CD14-positive monocyte (primary cell): ENCODE measurements around the gene DNAH3. TPM values are rescaled to one million over a fixed set of nuclear protein-coding genes. Genes with fewer than 3 reads are reported as not detected.

ENCODE experiments used
- DNase-seq, 3 donors: peaks; one replicate each; pipeline ENCODE4 v3.0.0-alpha.2; 2011 to 2022
- H2AFZ ChIP-seq: 2 replicates; pipeline ENCODE4 v1.6.0; 2012; ENCODE audit warnings: mild to moderate bottlenecking, low read depth, low read length, inconsistent platforms; ENCODE audit not compliant: insufficient read depth, poor library complexity, severe bottlenecking
- H3K27ac ChIP-seq, 2 donors: 1 replicate in 1 of 2; 2 replicates in 1 of 2; pipeline ENCODE4 v1.5.1; 2012 to 2013; ENCODE audit warnings: low read length in 2 of 2, control low read depth in 1 of 2, inconsistent platforms in 1 of 2, low read depth in 1 of 2, mild to moderate bottlenecking in 1 of 2
- H3K27me3 ChIP-seq, 2 donors: one replicate each; pipeline versions ENCODE4 v1.6.0 to v1.6.1; 2011 to 2013; ENCODE audit warnings: low read length in 2 of 2; ENCODE audit not compliant: control insufficient read depth in 2 of 2, insufficient read depth in 2 of 2
- H3K36me3 ChIP-seq, 2 donors: replicated peaks in 1 of 2; 1 replicate in 1 of 2; 2 replicates in 1 of 2; pipeline versions ENCODE4 v1.5.1 to v1.6.1; 2012 to 2013; ENCODE audit warnings: low read length in 2 of 2, control low read depth in 1 of 2, inconsistent platforms in 1 of 2, mild to moderate bottlenecking in 1 of 2; ENCODE audit not compliant: insufficient read depth in 2 of 2, control insufficient read depth in 1 of 2
- H3K4me1 ChIP-seq, 2 donors: 1 replicate in 1 of 2; 2 replicates in 1 of 2; pipeline versions ENCODE4 v1.5.1 to v1.6.1; 2012 to 2013; ENCODE audit warnings: low read length in 2 of 2, control low read depth in 1 of 2, inconsistent platforms in 1 of 2, mild to moderate bottlenecking in 1 of 2, moderate library complexity in 1 of 2; ENCODE audit not compliant: insufficient read depth in 2 of 2, control insufficient read depth in 1 of 2
- H3K4me2 ChIP-seq: replicated peaks from 2 replicates; pipeline ENCODE3; 2012; ENCODE audit warnings: low read length, moderate library complexity, mild to moderate bottlenecking; ENCODE audit not compliant: poor library complexity, severe bottlenecking; ENCODE audit errors: extremely low read depth
- H3K4me3 ChIP-seq, 3 experiments: fragments of 200-600 bp in 1 of 3; sonication (generic) in 1 of 3; replicated peaks in 1 of 3; 1 replicate in 2 of 3; 2 replicates in 1 of 3; pipeline ENCODE4 v1.5.1; 2011 to 2013; ENCODE audit warnings: low read length in 3 of 3, mild to moderate bottlenecking in 3 of 3, control low read depth in 2 of 3, low read depth in 2 of 3, inconsistent platforms in 1 of 3, moderate library complexity in 1 of 3
- H3K79me2 ChIP-seq: 2 replicates; pipeline ENCODE4 v1.6.0; 2012; ENCODE audit warnings: mild to moderate bottlenecking, control low read depth, inconsistent platforms, low read length, moderate library complexity; ENCODE audit not compliant: insufficient read depth
- H3K9ac ChIP-seq: 2 replicates; pipeline ENCODE4 v1.6.0; 2017; ENCODE audit warnings: low read length, mild to moderate bottlenecking; ENCODE audit not compliant: insufficient read depth, poor library complexity, severe bottlenecking
- H3K9me3 ChIP-seq, 2 donors: replicated peaks in 1 of 2; 1 replicate in 1 of 2; 2 replicates in 1 of 2; pipeline versions ENCODE4 v1.5.1 to v1.6.1; 2012 to 2013; ENCODE audit warnings: low read length in 2 of 2, control low read depth in 1 of 2; ENCODE audit not compliant: control insufficient read depth in 1 of 2, insufficient read depth in 1 of 2
- H4K20me1 ChIP-seq: 2 replicates; pipeline ENCODE4 v1.6.0; 2012; ENCODE audit warnings: mild to moderate bottlenecking, low read length, control low read depth, moderate library complexity; ENCODE audit not compliant: insufficient read depth
- H3K27ac Mint-ChIP-seq, 7 donors: one replicate each; pipeline ENCODE4 v1.8.0; 2020; ENCODE audit warnings: mild to moderate bottlenecking in 7 of 7, mixed read lengths in 7 of 7, moderate library complexity in 6 of 7, inconsistent platforms in 2 of 7
- H3K27me3 Mint-ChIP-seq, 3 donors: one replicate each; pipeline ENCODE4 v1.8.0; 2021 to 2022; ENCODE audit warnings: low read depth in 3 of 3, mild to moderate bottlenecking in 3 of 3, mixed read lengths in 3 of 3, moderate library complexity in 3 of 3, inconsistent platforms in 1 of 3
- H3K36me3 Mint-ChIP-seq, 2 donors: one replicate each; pipeline ENCODE4 v1.8.0; 2020; ENCODE audit warnings: mixed read lengths in 2 of 2, inconsistent platforms in 1 of 2, mild to moderate bottlenecking in 1 of 2
- H3K4me1 Mint-ChIP-seq: one replicate; pipeline ENCODE4 v1.8.0; 2020; ENCODE audit warnings: mild to moderate bottlenecking, mixed read lengths
- H3K4me3 Mint-ChIP-seq, 2 donors: one replicate each; pipeline ENCODE4 v1.8.0; 2020; ENCODE audit warnings: mild to moderate bottlenecking in 2 of 2, mixed read lengths in 2 of 2, moderate library complexity in 1 of 2
- H3K9me3 Mint-ChIP-seq, 7 donors: one replicate each; pipeline ENCODE4 v1.8.0; 2020 to 2022; ENCODE audit warnings: mixed read lengths in 7 of 7, mild to moderate bottlenecking in 6 of 7, moderate library complexity in 6 of 7, inconsistent platforms in 2 of 7
- CTCF ChIP-seq: fragments of 200-600 bp; IDR thresholded peaks from one replicate; pipeline ENCODE4 v1.8.0; 2022; ENCODE audit warnings: antibody characterized with exemption, mild to moderate bottlenecking
- WGBS: methylation state at CpG from one replicate; pipeline ENCODE4 v1.1.5; 2013; ENCODE audit warnings: missing lambda C conversion rate; ENCODE audit not compliant: insufficient coverage; 5-methylcytosine and 5-hydroxymethylcytosine counted together
- intact Hi-C, 2 donors: fragments of 100-400 bp; cut with micrococcal nuclease; formaldehyde crosslinking; loops; one replicate each; pipeline versions ENCODE4 v1.15.0 to v1.15.1; 2023
- polyA plus RNA-seq, 3 donors: library from polyadenylated mRNA; depleted of rRNA in 1 of 3; unstranded in 2 of 3; stranded (reverse) in 1 of 3; fragments of 300-500 nt in 2 of 3; fragments of >200 nt in 1 of 3; fragmentation: Illumina TruSeq in 2 of 3; gene quantifications; 1 replicate in 2 of 3; 2 replicates in 1 of 3; pipeline ENCODE4 v1.2.3, GENCODE V29; 2012 to 2021

Gene DNAH3
- polyA plus RNA-seq, 3 donors = not detected

GRCh38 chr16:20897253-20897897 is 253.3 kb downstream of the DNAH3 start:
- peak in 2 of 3 donors; percentile 49 to 59 for DNase-seq
- Histone ChIP-seq H3K9me3 (no peaks in the 10 kb centered on the region), H3K27ac (no peak overlapping the region), H2AFZ (no peak overlapping the region), H3K36me3 (peaks cover 0 to 36% of the 10 kb centered on the region in 2 donors), H3K9ac (no peak overlapping the region), H3K4me2 (no peak overlapping the region), H3K79me2 (peaks cover 79% of the 10 kb centered on the region), H3K4me1 (peaks cover 23 to 43% of the 10 kb centered on the region in 2 donors), H3K27me3 (no peaks in the 10 kb centered on the region), H4K20me1 (peaks cover 24% of the 10 kb centered on the region), H3K4me3 (no peak overlapping the region)
- peaks cover 0 to 4% (median 0%) of the 10 kb centered on the region in 3 donors for H3K27me3 Mint-ChIP-seq
- WGBS = 100% methylated on average over 3 of the region's 4 CpGs
- peaks cover 0 to 2% (median 0%) of the 10 kb centered on the region in 7 donors for H3K9me3 Mint-ChIP-seq
- H3K36me3 Mint-ChIP-seq = peaks cover 30 to 47% of the 10 kb centered on the region in 2 donors
- no peak overlapping the region for H3K4me3 Mint-ChIP-seq
- H3K27ac Mint-ChIP-seq = peak overlapping the region; percentile 16 to 84 (median 47)
- no peak for TF ChIP-seq CTCF
- intact Hi-C loops = loop anchor here in 1 of 2 donors (10.0 kb wide), 1 partner anchor 153 kb away; the partner anchor contains the start of gene THUMPD1
- H3K4me1 Mint-ChIP-seq = peaks cover 41% of the 10 kb centered on the region

GRCh38 chr16:20894388-20894787 is 256.3 kb downstream of the DNAH3 start:
- H3K27me3 Mint-ChIP-seq = no peaks in the 10 kb centered on the region
- H3K4me1 Mint-ChIP-seq = peaks cover 25% of the 10 kb centered on the region
- Histone ChIP-seq H3K4me1 (peaks cover 4 to 21% of the 10 kb centered on the region in 2 donors), H3K36me3 (peaks cover 0 to 59% of the 10 kb centered on the region in 2 donors), H3K27ac (no peak overlapping the region), H3K27me3 (no peaks in the 10 kb centered on the region), H3K4me3 (no peak overlapping the region), H3K4me2 (no peak overlapping the region), H2AFZ (no peak overlapping the region), H3K9ac (no peak overlapping the region), H3K9me3 (no peaks in the 10 kb centered on the region), H3K79me2 (peaks cover 52% of the 10 kb centered on the region), H4K20me1 (peaks cover 44% of the 10 kb centered on the region)
- peaks cover 49 to 62% of the 10 kb centered on the region in 2 donors for H3K36me3 Mint-ChIP-seq
- peak overlapping the region in 1 of 2 donors; percentile 16 for H3K4me3 Mint-ChIP-seq
- TF ChIP-seq CTCF = no peak
- no peak overlapping the region for H3K27ac Mint-ChIP-seq
- intact Hi-C loops = loop anchor here in 1 of 2 donors (10.0 kb wide), 1 partner anchor 150 kb away; the partner anchor contains the start of gene THUMPD1
- DNase-seq = no peak
- 80% methylated on average over 2 of the region's 2 CpGs for WGBS
- H3K9me3 Mint-ChIP-seq = no peaks in the 10 kb centered on the region
